ENCODE data around the gene ID2. TPM values are rescaled to one million over a fixed set of nuclear protein-coding genes. Genes with fewer than 3 reads are reported as not detected.

The ID2 gene, protein sequence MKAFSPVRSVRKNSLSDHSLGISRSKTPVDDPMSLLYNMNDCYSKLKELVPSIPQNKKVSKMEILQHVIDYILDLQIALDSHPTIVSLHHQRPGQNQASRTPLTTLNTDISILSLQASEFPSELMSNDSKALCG
- total RNA-seq = 100 to 1,000 TPM; 171 to 213 TPM

GRCh38 chr2:8681786-8682692 is at the start of gene ID2:
TSS of gene ID2 (plus strand) at chr2:8682056. CDS start at chr2:8682166, 110 bp downstream.
- ATAC-seq (peak; percentile 73), DNase-seq (peak; percentile 99)
- Mint-ChIP-seq H3K4me3 (peak within 1 kb of the TSS; percentile 98), H3K4me1 (peaks cover 34% of the 10 kb centered on the region), H3K9me3 (ENCODE audit: low read depth) (no peaks in the 10 kb centered on the region), H3K27ac (peak within 1 kb of the TSS; percentile 97), H3K27me3 (peaks cover 10% of the 10 kb centered on the region), H3K36me3 (ENCODE audit: low read depth) (peaks cover 28% of the 10 kb centered on the region)
- ChIA-PET CTCF (interaction anchor here (0.6 to 1.3 kb wide), 7 partner anchors 13 to 1255 kb away, joined by 3 to 4 read pairs (median 3); no protein-coding TSS in a partner anchor), POLR2A (interaction anchor here (0.5 to 2.9 kb wide), 35 partner anchors 9 to 1623 kb away, joined by 3 to 103 read pairs (median 5); partner anchors contain the start of gene YWHAQ)
- intact Hi-C loops (cut with DNase I, micrococcal nuclease) = loop anchor here (1.0 to 10.0 kb wide), 25 partner anchors 74 to 1847 kb away; partner anchors contain the start of genes CPSF3 (in 1 of the 2), ITGB1BP1 (in 1 of the 2), MBOAT2 (in 1 of the 2) and ODC1 (in 1 of the 2)

DNA sequence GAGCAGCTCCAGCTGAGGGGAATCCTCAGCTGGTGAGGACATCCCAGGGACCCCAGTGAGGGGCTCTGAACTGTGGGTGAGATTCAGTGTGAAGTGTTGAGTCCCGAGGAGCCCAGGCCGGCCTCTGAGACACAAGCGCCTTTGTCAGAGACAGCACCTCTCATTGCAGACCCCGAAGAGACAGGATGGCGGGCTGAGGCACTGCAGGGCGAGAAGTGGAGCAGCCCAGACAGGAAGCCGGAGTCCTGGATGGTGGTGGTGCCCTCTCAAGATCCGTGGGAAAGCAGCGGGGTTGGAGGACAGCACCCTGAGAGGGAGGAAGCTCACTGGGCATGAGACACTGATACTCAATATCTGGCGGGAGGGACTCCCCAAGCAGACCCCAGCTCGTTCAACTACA is 49.1 kb upstream of the ID2 start:
- POLR2A ChIA-PET = no interaction called here
- CTCF ChIA-PET = no interaction called here

DNA sequence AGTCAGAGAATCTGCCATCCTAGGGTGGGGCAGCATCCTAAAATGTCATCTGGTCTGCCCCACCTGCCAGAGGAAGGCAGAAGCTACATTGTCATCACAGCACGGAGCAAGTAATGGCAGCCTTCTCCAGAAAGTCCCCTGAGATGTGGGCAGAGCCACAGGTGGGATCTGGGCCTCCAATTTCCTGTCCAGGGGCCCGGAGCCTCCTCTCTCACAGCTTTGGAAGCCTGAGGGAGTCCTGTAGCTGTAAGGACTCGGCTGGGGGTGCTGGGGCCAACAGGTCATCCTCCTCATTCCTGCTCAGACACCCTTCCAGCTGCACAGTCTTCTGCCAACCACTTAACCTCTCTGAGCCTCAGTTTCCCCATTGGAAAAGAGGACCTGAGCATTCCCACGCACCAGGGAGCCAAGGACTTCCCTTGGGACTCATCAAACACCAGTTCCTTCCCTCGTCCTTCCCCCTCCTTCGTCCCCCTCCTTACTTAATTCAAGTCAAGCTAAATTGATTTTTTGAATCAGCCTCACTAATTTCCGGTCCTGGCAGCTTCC is 48.6 kb upstream of the ID2 start:
- DNase-seq = no peak
- no peak overlapping the region for H3K4me3 Mint-ChIP-seq
- no peaks in the 10 kb centered on the region for H3K27me3 Mint-ChIP-seq
- CTCF ChIA-PET = no interaction called here
- H3K9me3 Mint-ChIP-seq (ENCODE audit: low read depth) = no peaks in the 10 kb centered on the region
- ATAC-seq = peak; percentile 12
- POLR2A ChIA-PET = no interaction called here
- intact Hi-C loops (cut with DNase I, micrococcal nuclease) = no loop called here
- H3K27ac Mint-ChIP-seq = peak overlapping the region; percentile 35
- H3K36me3 Mint-ChIP-seq (ENCODE audit: low read depth) = no peaks in the 10 kb centered on the region
- H3K4me1 Mint-ChIP-seq = peaks cover 6% of the 10 kb centered on the region

More for the DNA sequence above, 49.1 kb upstream of the ID2 start:
- no peaks in the 10 kb centered on the region for H3K9me3 Mint-ChIP-seq (ENCODE audit: low read depth)
- ATAC-seq (no peak), DNase-seq (no peak)
- H3K4me3 Mint-ChIP-seq = no peak overlapping the region
- intact Hi-C loops (cut with DNase I, micrococcal nuclease) = no loop called here
- no peaks in the 10 kb centered on the region for H3K27me3 Mint-ChIP-seq
- H3K27ac Mint-ChIP-seq = no peak overlapping the region
- no peaks in the 10 kb centered on the region for H3K36me3 Mint-ChIP-seq (ENCODE audit: low read depth)
- H3K4me1 Mint-ChIP-seq = peaks cover 6% of the 10 kb centered on the region

GRCh38 chr2:8633735-8634313 is 48.0 kb upstream of the ID2 start:
- intact Hi-C loops (cut with DNase I, micrococcal nuclease) = no loop called here
- peak; percentile 31 for DNase-seq
- ChIA-PET CTCF (no interaction called here), POLR2A (no interaction called here)
- Mint-ChIP-seq H3K27ac (peak overlapping the region; percentile 35), H3K36me3 (ENCODE audit: low read depth) (no peaks in the 10 kb centered on the region), H3K9me3 (ENCODE audit: low read depth) (no peaks in the 10 kb centered on the region), H3K4me3 (no peak overlapping the region), H3K27me3 (no peaks in the 10 kb centered on the region), H3K4me1 (peaks cover 6% of the 10 kb centered on the region)
- peak; percentile 55 for ATAC-seq

- POLR2A ChIA-PET = no interaction called here
- no peak overlapping the region for H3K27ac Mint-ChIP-seq
- intact Hi-C loops (cut with DNase I, micrococcal nuclease) = no loop called here
Measured at GRCh38 chr2:8634466-8635172, 47.2 kb upstream of the ID2 start.

DNA sequence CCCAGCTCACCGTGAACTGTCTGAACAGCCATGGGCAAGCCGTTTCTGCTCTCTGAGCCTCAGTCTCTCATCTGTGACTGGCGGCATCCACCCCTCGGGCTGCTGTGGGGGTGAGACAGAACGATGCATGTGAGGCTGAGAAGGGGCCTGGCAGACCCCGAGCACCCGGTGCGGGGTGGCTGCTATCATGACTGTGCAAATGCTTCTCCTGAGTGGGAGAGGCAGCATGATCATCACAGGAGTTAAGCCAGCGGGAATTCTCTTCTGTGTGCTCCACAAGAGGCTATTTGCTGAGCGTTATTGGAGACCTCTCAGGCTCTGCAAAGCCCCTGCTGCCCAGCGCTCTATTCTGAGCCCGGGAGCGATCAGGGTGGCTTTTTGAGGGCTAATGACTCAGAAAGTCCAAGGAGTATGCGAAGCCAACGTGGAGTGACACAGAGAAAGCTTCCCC is 45.8 kb upstream of the ID2 start:
- no peak overlapping the region for H3K4me3 Mint-ChIP-seq
- DNase-seq = no peak
- H3K36me3 Mint-ChIP-seq (ENCODE audit: low read depth) = no peaks in the 10 kb centered on the region
- ATAC-seq = no peak
- H3K4me1 Mint-ChIP-seq = peaks cover 6% of the 10 kb centered on the region
- no peaks in the 10 kb centered on the region for H3K9me3 Mint-ChIP-seq (ENCODE audit: low read depth)
- H3K27me3 Mint-ChIP-seq = no peaks in the 10 kb centered on the region
- ChIA-PET POLR2A (no interaction called here), CTCF (no interaction called here)
- no peak overlapping the region for H3K27ac Mint-ChIP-seq
- intact Hi-C loops (cut with DNase I, micrococcal nuclease) = no loop called here

More at GRCh38 chr2:8634466-8635172, 47.2 kb upstream of the ID2 start:
- DNase-seq (no peak), ATAC-seq (no peak)
- CTCF ChIA-PET = no interaction called here
- Mint-ChIP-seq H3K4me1 (peaks cover 6% of the 10 kb centered on the region), H3K4me3 (no peak overlapping the region), H3K36me3 (ENCODE audit: low read depth) (no peaks in the 10 kb centered on the region), H3K9me3 (ENCODE audit: low read depth) (no peaks in the 10 kb centered on the region), H3K27me3 (no peaks in the 10 kb centered on the region)

- ChIA-PET CTCF (no interaction called here), POLR2A (no interaction called here)
- Mint-ChIP-seq H3K9me3 (ENCODE audit: low read depth) (no peaks in the 10 kb centered on the region), H3K4me1 (peaks cover 6% of the 10 kb centered on the region), H3K27ac (no peak overlapping the region), H3K27me3 (no peaks in the 10 kb centered on the region), H3K36me3 (ENCODE audit: low read depth) (no peaks in the 10 kb centered on the region), H3K4me3 (no peak overlapping the region)
- no peak for DNase-seq
- ATAC-seq = no peak
- intact Hi-C loops (cut with DNase I, micrococcal nuclease) = no loop called here
Measured at GRCh38 chr2:8636721-8637636, 44.9 kb upstream of the ID2 start.

DNA sequence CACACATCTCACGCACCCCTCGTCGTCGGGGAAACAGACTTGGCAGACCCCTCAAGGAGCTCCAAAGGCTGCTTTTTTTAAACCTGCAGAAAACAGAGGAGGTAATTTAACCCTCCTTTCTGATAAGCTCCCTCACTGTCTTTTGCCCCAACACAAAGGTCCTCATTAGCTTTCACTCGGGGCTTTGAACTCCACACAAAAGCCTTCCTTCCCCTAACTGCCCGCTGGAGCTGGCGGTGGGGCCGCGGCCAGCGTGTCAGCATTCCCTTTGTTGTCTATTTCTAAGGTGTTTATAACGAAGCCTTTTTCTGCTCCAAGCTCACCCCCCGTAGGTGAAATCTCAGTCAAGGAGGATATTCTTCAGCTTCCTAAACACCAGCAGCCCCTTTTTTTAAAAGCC is 43.5 kb upstream of the ID2 start:
- CTCF ChIA-PET = interaction anchor here (0.7 to 0.9 kb wide), 2 partner anchors 81 to 85 kb away, joined by 4 read pairs; no protein-coding TSS in a partner anchor

DNA sequence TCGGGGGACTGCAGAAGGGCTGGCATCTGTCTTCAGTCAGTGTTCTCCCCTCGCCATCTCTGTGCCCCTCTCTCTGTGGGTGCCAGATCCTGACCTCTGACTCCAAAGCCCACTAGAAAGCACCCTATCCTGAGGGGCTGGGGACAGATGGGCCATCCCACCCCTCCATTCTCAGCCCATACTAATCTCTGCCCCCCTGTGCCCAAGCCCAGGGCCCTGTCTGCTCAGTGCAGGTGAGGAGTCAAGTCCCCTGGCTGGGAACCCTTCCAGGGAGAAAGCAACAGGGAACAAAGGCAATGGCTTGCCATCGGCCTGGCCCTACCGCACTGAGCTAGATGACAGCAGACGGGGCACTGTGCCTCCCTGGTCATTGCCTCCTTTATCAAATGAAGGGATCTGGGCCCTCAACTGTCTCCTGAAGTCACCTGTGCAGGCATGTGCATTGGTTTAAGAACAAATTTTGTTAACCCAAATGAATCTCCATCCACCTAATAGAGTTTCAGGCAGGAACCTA is 42.7 kb upstream of the ID2 start:
- intact Hi-C loops (cut with DNase I, micrococcal nuclease) = no loop called here
- ATAC-seq = no peak
- Mint-ChIP-seq H3K4me3 (no peak overlapping the region), H3K4me1 (no peaks in the 10 kb centered on the region), H3K36me3 (ENCODE audit: low read depth) (no peaks in the 10 kb centered on the region), H3K27ac (no peak overlapping the region), H3K27me3 (no peaks in the 10 kb centered on the region), H3K9me3 (ENCODE audit: low read depth) (no peaks in the 10 kb centered on the region)
- no peak for DNase-seq
- POLR2A ChIA-PET = no interaction called here
- CTCF ChIA-PET = interaction anchor here (0.9 kb wide), 1 partner anchor 86 kb away, joined by 4 read pairs; no protein-coding TSS in a partner anchor

More for the DNA sequence above, 43.5 kb upstream of the ID2 start:
- Mint-ChIP-seq H3K9me3 (ENCODE audit: low read depth) (no peaks in the 10 kb centered on the region), H3K4me3 (no peak overlapping the region), H3K4me1 (peaks cover 6% of the 10 kb centered on the region), H3K36me3 (ENCODE audit: low read depth) (no peaks in the 10 kb centered on the region), H3K27me3 (no peaks in the 10 kb centered on the region), H3K27ac (no peak overlapping the region)
- no peak for ATAC-seq
- POLR2A ChIA-PET = interaction anchor here (0.7 kb wide), 1 partner anchor 31 kb away, joined by 3 read pairs; no protein-coding TSS in a partner anchor
- DNase-seq = no peak
- intact Hi-C loops (cut with DNase I, micrococcal nuclease) = no loop called here

DNA sequence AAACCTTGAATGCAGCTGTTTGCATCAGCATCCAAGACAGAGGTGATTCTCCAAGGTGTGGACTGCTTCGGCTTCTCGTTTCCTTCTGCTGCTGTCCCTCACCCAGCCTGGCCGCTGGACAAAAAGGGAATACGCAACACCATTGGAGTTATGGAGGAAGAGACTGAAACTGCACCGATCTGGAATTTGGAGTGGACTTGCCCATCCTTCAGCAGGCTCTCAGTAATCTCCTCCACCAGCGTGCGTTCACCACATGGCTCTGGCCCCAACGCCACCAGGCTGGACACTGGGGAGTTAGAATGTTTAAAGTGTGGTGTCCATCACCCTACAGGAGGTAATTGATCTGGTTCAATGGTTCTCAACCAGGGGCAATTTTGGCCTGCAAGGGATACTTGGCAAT is 41.4 kb upstream of the ID2 start:
- intact Hi-C loops (cut with DNase I, micrococcal nuclease) = no loop called here
- Mint-ChIP-seq H3K27ac (no peak overlapping the region), H3K27me3 (no peaks in the 10 kb centered on the region), H3K4me3 (no peak overlapping the region), H3K9me3 (ENCODE audit: low read depth) (no peaks in the 10 kb centered on the region), H3K4me1 (no peaks in the 10 kb centered on the region), H3K36me3 (ENCODE audit: low read depth) (no peaks in the 10 kb centered on the region)
- DNase-seq (no peak), ATAC-seq (no peak)
- ChIA-PET POLR2A (no interaction called here), CTCF (no interaction called here)
